ENCODE results near the gene HHIPL1. TPM values are rescaled to one million over a fixed set of nuclear protein-coding genes. Genes with fewer than 3 reads are reported as not detected.

HHIPL1 gene
- total RNA-seq, 1 donor from 2014 or later, result 1.1 TPM

- TF ChIP-seq, protein P1, sequence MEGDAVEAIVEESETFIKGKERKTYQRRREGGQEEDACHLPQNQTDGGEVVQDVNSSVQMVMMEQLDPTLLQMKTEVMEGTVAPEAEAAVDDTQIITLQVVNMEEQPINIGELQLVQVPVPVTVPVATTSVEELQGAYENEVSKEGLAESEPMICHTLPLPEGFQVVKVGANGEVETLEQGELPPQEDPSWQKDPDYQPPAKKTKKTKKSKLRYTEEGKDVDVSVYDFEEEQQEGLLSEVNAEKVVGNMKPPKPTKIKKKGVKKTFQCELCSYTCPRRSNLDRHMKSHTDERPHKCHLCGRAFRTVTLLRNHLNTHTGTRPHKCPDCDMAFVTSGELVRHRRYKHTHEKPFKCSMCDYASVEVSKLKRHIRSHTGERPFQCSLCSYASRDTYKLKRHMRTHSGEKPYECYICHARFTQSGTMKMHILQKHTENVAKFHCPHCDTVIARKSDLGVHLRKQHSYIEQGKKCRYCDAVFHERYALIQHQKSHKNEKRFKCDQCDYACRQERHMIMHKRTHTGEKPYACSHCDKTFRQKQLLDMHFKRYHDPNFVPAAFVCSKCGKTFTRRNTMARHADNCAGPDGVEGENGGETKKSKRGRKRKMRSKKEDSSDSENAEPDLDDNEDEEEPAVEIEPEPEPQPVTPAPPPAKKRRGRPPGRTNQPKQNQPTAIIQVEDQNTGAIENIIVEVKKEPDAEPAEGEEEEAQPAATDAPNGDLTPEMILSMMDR (IDR thresholded peaks at IDR 0.05; ENCODE audit: insufficient read depth, low read length, poor library complexity, severe bottlenecking), result no peak
These were observed 32.6 kb downstream of the HHIPL1 start for GRCh38 chr14:99677231-99678140.

GRCh38 chr14:99678198-99678597, 33.3 kb downstream of the HHIPL1 start:
- TF ChIP-seq, protein P1 (IDR thresholded peaks at IDR 0.05; ENCODE audit: insufficient read depth, low read length, poor library complexity, severe bottlenecking), result no peak
- Histone ChIP-seq H3K27me3 (ENCODE audit: control insufficient read depth, insufficient read depth, low read length) (peaks cover 29% of the 10 kb centered on the region), H3K36me3 (ENCODE audit: control insufficient read depth, insufficient read depth, low read length) (no peaks in the 10 kb centered on the region), H3K4me3 (ENCODE audit: low read depth, low read length) (no peak overlapping the region)
- no peak for DNase-seq (ENCODE audit: low read depth)

More at GRCh38 chr14:99677231-99678140, 32.6 kb downstream of the HHIPL1 start:
- Histone ChIP-seq H3K27me3 (ENCODE audit: control insufficient read depth, insufficient read depth, low read length) (peaks cover 29% of the 10 kb centered on the region), H3K36me3 (ENCODE audit: control insufficient read depth, insufficient read depth, low read length) (no peaks in the 10 kb centered on the region), H3K4me3 (ENCODE audit: low read depth, low read length) (no peak overlapping the region)
- DNase-seq (ENCODE audit: low read depth), result no peak

DNA sequence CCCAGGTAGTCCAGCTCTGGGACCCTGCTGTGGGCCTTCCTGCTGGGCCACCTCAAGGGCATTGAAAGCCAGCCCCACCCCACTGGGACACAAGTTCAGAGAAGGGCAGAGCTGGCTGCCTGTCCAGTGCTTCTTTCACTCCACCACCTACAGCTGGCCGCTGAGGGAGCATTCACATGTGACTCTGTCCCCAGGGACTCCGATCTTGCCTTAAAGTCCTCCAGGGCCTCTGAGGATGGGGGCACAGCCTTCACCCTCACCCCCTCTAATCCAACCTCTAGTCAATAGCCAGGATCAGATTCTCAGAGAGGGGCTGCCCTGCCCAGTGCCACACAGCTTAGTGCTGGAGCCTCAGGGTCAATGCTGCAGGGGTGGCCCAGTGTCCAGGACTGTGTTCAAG, 34.2 kb downstream of the HHIPL1 start:
- H3K4me3 ChIP-seq (ENCODE audit: low read depth, low read length), result no peak overlapping the region
- no peaks in the 10 kb centered on the region for H3K36me3 ChIP-seq (ENCODE audit: control insufficient read depth, insufficient read depth, low read length)
- TF ChIP-seq, protein P1 (IDR thresholded peaks at IDR 0.05; ENCODE audit: insufficient read depth, low read length, poor library complexity, severe bottlenecking), result no peak
- peaks cover 28% of the 10 kb centered on the region for H3K27me3 ChIP-seq (ENCODE audit: control insufficient read depth, insufficient read depth, low read length)
- no peak for DNase-seq (ENCODE audit: low read depth)

DNA sequence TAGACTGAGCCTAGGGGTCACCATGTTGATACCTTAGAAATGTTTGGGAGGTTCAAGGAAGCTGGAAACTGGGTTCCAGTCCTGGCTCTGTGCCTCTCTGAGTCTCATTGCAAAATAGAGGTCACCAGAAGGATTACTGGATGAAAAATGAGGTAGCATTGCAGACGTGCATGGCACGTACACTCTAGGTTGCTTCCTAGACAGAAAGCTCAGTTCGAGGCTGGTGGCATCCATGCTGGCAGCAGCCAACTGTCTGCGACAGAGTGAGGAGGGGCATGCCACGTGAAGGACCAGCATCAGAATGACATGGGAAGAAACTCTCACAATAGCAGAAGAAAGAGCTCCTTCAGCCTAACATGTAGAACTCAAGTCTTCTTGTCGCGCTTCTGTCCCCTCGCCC, 34.6 kb downstream of the HHIPL1 start:
- Histone ChIP-seq H3K27me3 (ENCODE audit: control insufficient read depth, insufficient read depth, low read length) (peaks cover 25% of the 10 kb centered on the region), H3K4me3 (ENCODE audit: low read depth, low read length) (no peak overlapping the region), H3K36me3 (ENCODE audit: control insufficient read depth, insufficient read depth, low read length) (no peaks in the 10 kb centered on the region)
- DNase-seq (ENCODE audit: low read depth), result no peak
- TF ChIP-seq, protein P1 (IDR thresholded peaks at IDR 0.05; ENCODE audit: insufficient read depth, low read length, poor library complexity, severe bottlenecking), result no peak

GRCh38 chr14:99679996-99680395, 35.1 kb downstream of the HHIPL1 start:
- H3K4me3 ChIP-seq (ENCODE audit: low read depth, low read length), result no peak overlapping the region
- TF ChIP-seq, protein P1 (IDR thresholded peaks at IDR 0.05; ENCODE audit: insufficient read depth, low read length, poor library complexity, severe bottlenecking), result no peak
- peaks cover 23% of the 10 kb centered on the region for H3K27me3 ChIP-seq (ENCODE audit: control insufficient read depth, insufficient read depth, low read length)
- DNase-seq (ENCODE audit: low read depth), result no peak
- no peaks in the 10 kb centered on the region for H3K36me3 ChIP-seq (ENCODE audit: control insufficient read depth, insufficient read depth, low read length)

Data from kidney epithelial cell (primary cell).